GM23338 (cell line): Measurements from ENCODE around the gene AQP4. TPM values are rescaled to one million over a fixed set of nuclear protein-coding genes. Genes with fewer than 3 reads are reported as not detected.

ENCODE experiments used
- ATAC-seq: fragments of 200-7000 bp; cut with Tn5 transposase; 3 replicates; pipeline ENCODE4 v1.9.1; 2020
- DNase-seq: peaks from one replicate; pipeline ENCODE4 v3.0.0-alpha.2; 2015; ENCODE audit warnings: low spot score
- H2AFZ ChIP-seq: fragments of 200-600 bp; sonication (generic); 2 replicates; pipeline ENCODE4 v1.8.0; 2016; ENCODE audit warnings: antibody characterized with exemption, mild to moderate bottlenecking, moderate library complexity
- H3F3A ChIP-seq: fragments of 200-600 bp; sonication (generic); replicated peaks from 2 replicates; pipeline ENCODE4 v1.8.0; 2017; ENCODE audit warnings: antibody characterized with exemption, mixed run types, low read depth
- H3K27ac ChIP-seq: fragments of 200-600 bp; sonication (generic); 2 replicates; pipeline ENCODE4 v1.6.1; 2016; ENCODE audit warnings: low read depth
- H3K27me3 ChIP-seq: fragments of 200-600 bp; sonication (generic); 2 replicates; pipeline ENCODE4 v1.8.0; 2016; ENCODE audit warnings: mild to moderate bottlenecking, mixed run types, moderate library complexity; ENCODE audit not compliant: insufficient read depth
- H3K36me3 ChIP-seq: fragments of 200-600 bp; sonication (generic); 2 replicates; pipeline ENCODE4 v1.8.0; 2016; ENCODE audit warnings: mild to moderate bottlenecking; ENCODE audit not compliant: insufficient read depth
- H3K4me1 ChIP-seq: fragments of 200-600 bp; sonication (generic); 2 replicates; pipeline ENCODE4 v1.8.0; 2016; ENCODE audit warnings: mild to moderate bottlenecking, moderate library complexity; ENCODE audit not compliant: insufficient read depth
- H3K4me2 ChIP-seq: fragments of 200-600 bp; sonication (generic); 2 replicates; pipeline ENCODE4 v1.7.1; 2017; ENCODE audit warnings: mixed run types
- H3K4me3 ChIP-seq: fragments of 200-600 bp; sonication (generic); 2 replicates; pipeline ENCODE4 v1.6.1; 2016; ENCODE audit warnings: mixed run types
- H3K79me2 ChIP-seq: fragments of 200-600 bp; sonication (generic); replicated peaks from 2 replicates; pipeline ENCODE4 v1.8.0; 2017; ENCODE audit warnings: mild to moderate bottlenecking; ENCODE audit not compliant: insufficient read depth
- H3K9me2 ChIP-seq: fragments of 200-600 bp; sonication (generic); 2 replicates; pipeline ENCODE4 v1.8.0; 2017; ENCODE audit not compliant: insufficient read depth
- H4K20me1 ChIP-seq: fragments of 200-600 bp; sonication (generic); replicated peaks from 2 replicates; pipeline ENCODE4 v1.8.0; 2017; ENCODE audit warnings: mild to moderate bottlenecking; ENCODE audit not compliant: insufficient read depth
- H3K27ac Mint-ChIP-seq: 2 replicates; pipeline ENCODE4 v1.8.0; 2020; ENCODE audit warnings: inconsistent platforms, mild to moderate bottlenecking, moderate library complexity, mixed read lengths
- H3K27me3 Mint-ChIP-seq: 3 replicates; pipeline ENCODE4 v1.8.0; 2022; ENCODE audit warnings: low read depth, mild to moderate bottlenecking, moderate library complexity, mixed read lengths, inconsistent platforms; ENCODE audit not compliant: insufficient read depth, poor library complexity
- H3K36me3 Mint-ChIP-seq: 3 replicates; pipeline ENCODE4 v1.8.0; 2021; ENCODE audit warnings: low read depth, mild to moderate bottlenecking, inconsistent platforms, moderate library complexity, mixed read lengths
- H3K4me1 Mint-ChIP-seq: 3 replicates; pipeline ENCODE4 v1.8.0; 2020; ENCODE audit warnings: mild to moderate bottlenecking, inconsistent platforms, mixed read lengths
- H3K4me3 Mint-ChIP-seq: 3 replicates; pipeline ENCODE4 v1.8.0; 2021; ENCODE audit warnings: moderate library complexity, mild to moderate bottlenecking, inconsistent platforms, mixed read lengths
- H3K9me3 Mint-ChIP-seq: 3 replicates; pipeline ENCODE4 v1.8.0; 2020; ENCODE audit warnings: moderate library complexity, mild to moderate bottlenecking, inconsistent platforms, mixed read lengths
- CREB1 ChIP-seq: fragments of 250-450 bp; sonication (Bioruptor Pico); IDR thresholded peaks from 2 replicates; pipeline ENCODE4 v1.5.0; 2020; ENCODE audit warnings: low read depth, mild to moderate bottlenecking, moderate library complexity
- CTCF ChIP-seq, 2 experiments: fragments of 200-600 bp in 1 of 2; sonication (generic) in 1 of 2; conservative IDR thresholded peaks; 2 replicates each; pipeline versions ENCODE4 v1.5.1 to v1.6.1; 2016 to 2017; ENCODE audit warnings: antibody characterized with exemption in 2 of 2, low read depth in 2 of 2, mild to moderate bottlenecking in 2 of 2, moderate library complexity in 1 of 2
- ETS1 ChIP-seq: IDR thresholded peaks from 2 replicates; pipeline ENCODE4 v1.6.1; 2016; ENCODE audit warnings: antibody characterized with exemption
- EZH2 ChIP-seq: fragments of 200-600 bp; sonication (generic); IDR thresholded peaks from one replicate; pipeline ENCODE4 v1.8.0; 2017; ENCODE audit warnings: antibody characterized with exemption, mild to moderate bottlenecking, low read depth; ENCODE audit not compliant: unreplicated experiment
- EZH2phosphoT487 ChIP-seq: fragments of 200-600 bp; sonication (generic); IDR thresholded peaks from one replicate; pipeline ENCODE4 v1.8.1; 2018; ENCODE audit warnings: antibody characterized with exemption; ENCODE audit not compliant: unreplicated experiment
- JUNB ChIP-seq: IDR thresholded peaks from one replicate; pipeline ENCODE4 v1.6.1; 2016; ENCODE audit warnings: antibody characterized with exemption; ENCODE audit not compliant: unreplicated experiment
- NANOG ChIP-seq: IDR thresholded peaks from 2 replicates; pipeline ENCODE4 v1.6.1; 2016; ENCODE audit warnings: antibody characterized with exemption, borderline replicate concordance
- POLR2AphosphoS5 ChIP-seq: IDR thresholded peaks from 2 replicates; pipeline ENCODE4 v1.6.1; 2016; ENCODE audit warnings: antibody characterized with exemption, low read depth
- REST ChIP-seq: IDR thresholded peaks from one replicate; pipeline ENCODE4 v1.6.1; 2018; ENCODE audit warnings: antibody characterized with exemption; ENCODE audit not compliant: unreplicated experiment
- STAT1 ChIP-seq: IDR thresholded peaks from one replicate; pipeline ENCODE4 v1.6.1; 2016; ENCODE audit warnings: antibody characterized with exemption; ENCODE audit not compliant: unreplicated experiment
- ZNF114 ChIP-seq: fragments of 250-450 bp; sonication (Bioruptor Pico); IDR thresholded peaks from 2 replicates; pipeline ENCODE4 v1.5.0; 2020; ENCODE audit warnings: mild to moderate bottlenecking, moderate library complexity
- ZNF331 ChIP-seq: fragments of 250-450 bp; sonication (Bioruptor Pico); IDR thresholded peaks from 2 replicates; pipeline ENCODE4 v1.5.0; 2020; ENCODE audit warnings: low read depth, mild to moderate bottlenecking, moderate library complexity
- ZNF462 ChIP-seq: fragments of 250-450 bp; sonication (Bioruptor Pico); IDR thresholded peaks from 2 replicates; pipeline ENCODE4 v1.5.0; 2020; ENCODE audit warnings: mild to moderate bottlenecking, moderate library complexity
- polyA plus RNA-seq: library from polyadenylated mRNA; unstranded; fragments of >200 nt; fragmentation: Nextera tagmentation; extraction: Ambion mirVana; gene quantifications from 2 replicates; pipeline ENCODE4 v1.2.1, GENCODE V29; 2016
- total RNA-seq: library from RNA; depleted of rRNA; stranded (reverse); fragments of >200 nt; shearing (Covaris generic); gene quantifications from 2 replicates; pipeline ENCODE4 v1.2.3, GENCODE V29; 2014

Gene AQP4
- total and polyA plus RNA-seq, 2 experiments from 2014 or later, result 1.1 to 3.8 TPM

- Histone ChIP-seq H3K27me3 (no peaks in the 10 kb centered on the region), H4K20me1 (no peaks in the 10 kb centered on the region), H3K4me2 (no peak overlapping the region), H3K79me2 (no peaks in the 10 kb centered on the region), H3K4me1 (no peaks in the 10 kb centered on the region), H3K36me3 (peaks cover 4% of the 10 kb centered on the region; the same call in 1 of the 2 replicates), H3K9me2 (peaks cover 10% of the 10 kb centered on the region; the same call in 1 of the 2 replicates), H2AFZ (no peak overlapping the region), H3K27ac (no peak overlapping the region), H3F3A (no peaks in the 10 kb centered on the region), H3K4me3 (no peak overlapping the region)
- no peaks in the 10 kb centered on the region for H3K4me1 Mint-ChIP-seq
- no peak overlapping the region for H3K4me3 Mint-ChIP-seq
- H3K27ac Mint-ChIP-seq, result no peak overlapping the region
- peaks cover 20% of the 10 kb centered on the region for H3K36me3 Mint-ChIP-seq
- TF ChIP-seq ZNF114 (CRISPR knock-in tag) (no peak), ZNF462 (CRISPR knock-in tag) (no peak), ZNF331 (no peak), JUNB (no peak), STAT1 (no peak), REST (no peak), POLR2AphosphoS5 (no peak), CTCF (conservative IDR thresholded peaks at IDR 0.05; ENCODE audit: low read depth in 2 of 2) (no peak), ETS1 (no peak), CREB1 (CRISPR knock-in tag) (no peak), EZH2 (no peak), NANOG (no peak), EZH2phosphoT487 (no peak)
- DNase-seq (no peak), ATAC-seq (no peak)
- peaks cover 4% of the 10 kb centered on the region for H3K27me3 Mint-ChIP-seq
- peaks cover 38% of the 10 kb centered on the region for H3K9me3 Mint-ChIP-seq
These were observed 36.8 kb upstream of the AQP4 start for GRCh38 chr18:26902291-26902690.
